PC-9 (cell line): ENCODE results near the gene DND1. TPM values are rescaled to one million over a fixed set of nuclear protein-coding genes. Genes with fewer than 3 reads are reported as not detected.

Experiments
- BruUV-seq: library from RNA; stranded (reverse); fragments of 400-500 nt; replicated peaks from 2 replicates; lab custom pipeline; 2021; lab: Mats Ljungman, UMichigan
- CTCF ChIA-PET: fragments of 300-600 bp; sonication (Branson Sonifier 250); formaldehyde crosslinking; loops from one replicate; lab custom pipeline; 2022; ENCODE audit warnings: antibody characterized with exemption; lab: Charles Lee
- POLR2A ChIA-PET: fragments of 300-600 bp; sonication (Branson Sonifier 250); formaldehyde crosslinking; loops from one replicate; lab custom pipeline; 2022; ENCODE audit warnings: antibody characterized with exemption; ENCODE audit not compliant: unreplicated experiment; lab: Charles Lee
- DNase-seq, 2 experiments: peaks; one replicate each; pipeline versions ENCODE4 v3.0.0 to v3.0.0-alpha.2; 2015 to 2022; ENCODE audit warnings: mixed read lengths in 1 of 2
- H2AFZ ChIP-seq: fragments of 200-600 bp; sonication (generic); 2 replicates; pipeline ENCODE4 v1.8.1; 2017; ENCODE audit warnings: antibody characterized with exemption
- H3F3A ChIP-seq: fragments of 200-600 bp; sonication (generic); 2 replicates; pipeline ENCODE4 v1.8.1; 2017; ENCODE audit warnings: antibody characterized with exemption, mild to moderate bottlenecking, low read depth; ENCODE audit not compliant: insufficient read depth
- H3K27ac ChIP-seq: fragments of 200-600 bp; sonication (generic); 2 replicates; pipeline ENCODE4 v1.6.1; 2016; ENCODE audit warnings: mixed run types
- H3K27me3 ChIP-seq: fragments of 200-600 bp; sonication (generic); 2 replicates; pipeline ENCODE4 v1.6.1; 2016; ENCODE audit warnings: low read depth, mixed run types; ENCODE audit not compliant: insufficient read depth
- H3K36me3 ChIP-seq: fragments of 200-600 bp; sonication (generic); 2 replicates; pipeline ENCODE4 v1.6.1; 2016; ENCODE audit warnings: low read depth, mixed run types
- H3K4me1 ChIP-seq: fragments of 200-600 bp; sonication (generic); replicated peaks from 2 replicates; pipeline ENCODE4 v1.6.1; 2016; ENCODE audit warnings: mixed run types; ENCODE audit not compliant: insufficient read depth
- H3K4me2 ChIP-seq: fragments of 200-600 bp; sonication (generic); 2 replicates; pipeline ENCODE4 v1.6.1; 2017; ENCODE audit warnings: mixed run types
- H3K4me3 ChIP-seq: fragments of 200-600 bp; sonication (generic); 2 replicates; pipeline ENCODE4 v1.6.1; 2016; ENCODE audit warnings: mixed run types
- H3K79me2 ChIP-seq: fragments of 200-600 bp; sonication (generic); 2 replicates; pipeline ENCODE4 v1.6.1; 2017; ENCODE audit warnings: low read depth, mixed run types
- H3K9me2 ChIP-seq: fragments of 200-600 bp; sonication (generic); 2 replicates; pipeline ENCODE4 v1.8.1; 2017; ENCODE audit warnings: mild to moderate bottlenecking; ENCODE audit not compliant: insufficient read depth
- H3K9me3 ChIP-seq: fragments of 200-600 bp; sonication (generic); 2 replicates; pipeline ENCODE4 v1.8.1; 2016; ENCODE audit warnings: low read depth; ENCODE audit not compliant: insufficient read depth
- H4K20me1 ChIP-seq: fragments of 200-600 bp; sonication (generic); 2 replicates; pipeline ENCODE4 v1.8.1; 2017; ENCODE audit not compliant: insufficient read depth
- EZH2 ChIP-seq: fragments of 200-600 bp; sonication (generic); IDR thresholded peaks from 2 replicates; pipeline ENCODE4 v1.8.0; 2017; ENCODE audit warnings: antibody characterized with exemption, low read depth
- intact Hi-C: fragments of 100-400 bp; cut with micrococcal nuclease; formaldehyde crosslinking; loops from one replicate; pipeline ENCODE4 v1.10.0; 2022; ENCODE audit not compliant: unreplicated experiment
- total RNA-seq: library from RNA; stranded (reverse); gene quantifications from 2 replicates; pipeline ENCODE4 v1.2.3, GENCODE V29; 2021
- TF ChIP-seq, protein P1 (sequence below): fragments of 200-600 bp; sonication (generic); conservative IDR thresholded peaks from 2 replicates; pipeline ENCODE4 v1.6.1; 2017; ENCODE audit warnings: mixed run types, antibody characterized with exemption, mild to moderate bottlenecking, moderate library complexity

The DND1 gene
- total RNA-seq, 1 experiment from 2014 or later = 1.2 TPM

DNA sequence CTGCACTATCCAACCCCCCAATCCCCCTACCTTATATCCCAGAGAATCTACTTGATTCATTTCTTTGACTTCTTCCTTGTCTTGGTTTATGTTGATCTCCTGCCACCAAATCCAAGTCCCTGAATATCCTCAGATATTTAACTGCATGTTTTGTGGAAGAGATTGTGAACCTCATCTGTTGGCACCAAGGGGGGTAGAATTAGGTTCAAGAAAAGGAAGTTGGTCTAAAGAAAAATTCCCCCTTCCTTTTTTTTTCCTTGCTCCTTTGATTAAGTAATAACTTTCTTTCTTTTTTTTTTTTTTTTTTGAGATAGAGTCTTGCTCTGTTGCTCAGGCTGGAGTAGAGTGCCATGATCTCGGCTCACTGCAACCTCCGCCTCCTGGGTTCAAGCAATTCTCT, 39.9 kb downstream of the DND1 start:
- intact Hi-C loops = loop anchor here (5.0 kb wide), 1 partner anchor 391 kb away; no protein-coding TSS in a partner anchor
- POLR2A ChIA-PET = no interaction called here
- CTCF ChIA-PET = interaction anchor here (1.0 kb wide), 1 partner anchor 86 kb away, joined by 7 read pairs; no protein-coding TSS in a partner anchor
- Histone ChIP-seq H3K79me2 (no peaks in the 10 kb centered on the region), H2AFZ (no peak overlapping the region), H3K27ac (no peak overlapping the region), H3K9me3 (peaks cover 6% of the 10 kb centered on the region; the same call in 1 of the 2 replicates), H3K4me2 (peak overlapping the region; percentile 60), H3K27me3 (no peaks in the 10 kb centered on the region), H3K36me3 (no peaks in the 10 kb centered on the region), H3F3A (peaks cover 20% of the 10 kb centered on the region), H4K20me1 (no peaks in the 10 kb centered on the region), H3K4me3 (no peak overlapping the region; the same call in 1 of the 2 replicates), H3K4me1 (peaks cover 10% of the 10 kb centered on the region), H3K9me2 (no peaks in the 10 kb centered on the region)
- BruUV-seq = no TSS peak
- TF ChIP-seq, protein P1, sequence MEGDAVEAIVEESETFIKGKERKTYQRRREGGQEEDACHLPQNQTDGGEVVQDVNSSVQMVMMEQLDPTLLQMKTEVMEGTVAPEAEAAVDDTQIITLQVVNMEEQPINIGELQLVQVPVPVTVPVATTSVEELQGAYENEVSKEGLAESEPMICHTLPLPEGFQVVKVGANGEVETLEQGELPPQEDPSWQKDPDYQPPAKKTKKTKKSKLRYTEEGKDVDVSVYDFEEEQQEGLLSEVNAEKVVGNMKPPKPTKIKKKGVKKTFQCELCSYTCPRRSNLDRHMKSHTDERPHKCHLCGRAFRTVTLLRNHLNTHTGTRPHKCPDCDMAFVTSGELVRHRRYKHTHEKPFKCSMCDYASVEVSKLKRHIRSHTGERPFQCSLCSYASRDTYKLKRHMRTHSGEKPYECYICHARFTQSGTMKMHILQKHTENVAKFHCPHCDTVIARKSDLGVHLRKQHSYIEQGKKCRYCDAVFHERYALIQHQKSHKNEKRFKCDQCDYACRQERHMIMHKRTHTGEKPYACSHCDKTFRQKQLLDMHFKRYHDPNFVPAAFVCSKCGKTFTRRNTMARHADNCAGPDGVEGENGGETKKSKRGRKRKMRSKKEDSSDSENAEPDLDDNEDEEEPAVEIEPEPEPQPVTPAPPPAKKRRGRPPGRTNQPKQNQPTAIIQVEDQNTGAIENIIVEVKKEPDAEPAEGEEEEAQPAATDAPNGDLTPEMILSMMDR = no peak
- TF ChIP-seq EZH2 = no peak
- DNase-seq = no peak

DNA sequence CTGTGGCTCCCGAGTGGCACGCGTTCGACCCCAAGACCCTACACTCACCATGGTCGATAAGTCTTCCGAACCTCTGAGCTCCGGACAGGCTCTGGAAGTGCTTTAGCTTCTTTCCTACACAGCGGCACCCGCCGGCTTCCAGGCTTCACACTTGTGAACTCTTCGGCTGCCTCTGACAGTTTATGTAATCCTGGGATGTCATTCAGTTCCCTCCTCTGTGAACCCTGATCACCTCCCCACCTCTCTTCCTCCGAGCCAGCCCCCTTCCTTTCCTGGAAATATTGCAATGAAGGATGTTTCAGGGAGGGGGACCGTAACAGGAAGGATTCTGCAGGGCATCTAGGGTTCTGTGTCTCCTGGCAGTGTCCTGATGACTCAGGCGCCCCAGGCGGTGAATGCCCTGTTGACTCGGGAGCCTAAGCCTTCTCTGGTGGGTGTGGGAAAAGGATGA, 40.3 kb downstream of the DND1 start, which contains the start of gene CD14:
Gene CD14 (minus strand): TSS at position 155 of the 451 bp plus-strand sequence. CDS start 104 bp downstream, at position 51.
- Histone ChIP-seq H3K27me3 (no peaks in the 10 kb centered on the region), H3K27ac (no peak within 1 kb of the TSS), H3K4me1 (peaks cover 6% of the 10 kb centered on the region; the same call in 1 of the 2 replicates), H4K20me1 (no peaks in the 10 kb centered on the region), H2AFZ (peak within 1 kb of the TSS; percentile 48; the same call in 1 of the 2 replicates), H3K36me3 (no peaks in the 10 kb centered on the region), H3F3A (peaks cover 20% of the 10 kb centered on the region), H3K9me3 (peaks cover 10% of the 10 kb centered on the region; the same call in 1 of the 2 replicates), H3K79me2 (no peaks in the 10 kb centered on the region), H3K4me2 (peak within 1 kb of the TSS; percentile 60), H3K9me2 (no peaks in the 10 kb centered on the region), H3K4me3 (peak within 1 kb of the TSS; percentile 31; the same call in 1 of the 2 replicates)
- CTCF ChIA-PET = interaction anchor here (1.0 kb wide), 1 partner anchor 86 kb away, joined by 7 read pairs; no protein-coding TSS in a partner anchor
- TF ChIP-seq, protein P1 = no peak
- no peak for TF ChIP-seq EZH2
- POLR2A ChIA-PET = no interaction called here
- peak; percentile 62 to 69 for DNase-seq
- intact Hi-C loops = loop anchor here (5.0 kb wide), 1 partner anchor 391 kb away; no protein-coding TSS in a partner anchor
- BruUV-seq = no TSS peak

DNA sequence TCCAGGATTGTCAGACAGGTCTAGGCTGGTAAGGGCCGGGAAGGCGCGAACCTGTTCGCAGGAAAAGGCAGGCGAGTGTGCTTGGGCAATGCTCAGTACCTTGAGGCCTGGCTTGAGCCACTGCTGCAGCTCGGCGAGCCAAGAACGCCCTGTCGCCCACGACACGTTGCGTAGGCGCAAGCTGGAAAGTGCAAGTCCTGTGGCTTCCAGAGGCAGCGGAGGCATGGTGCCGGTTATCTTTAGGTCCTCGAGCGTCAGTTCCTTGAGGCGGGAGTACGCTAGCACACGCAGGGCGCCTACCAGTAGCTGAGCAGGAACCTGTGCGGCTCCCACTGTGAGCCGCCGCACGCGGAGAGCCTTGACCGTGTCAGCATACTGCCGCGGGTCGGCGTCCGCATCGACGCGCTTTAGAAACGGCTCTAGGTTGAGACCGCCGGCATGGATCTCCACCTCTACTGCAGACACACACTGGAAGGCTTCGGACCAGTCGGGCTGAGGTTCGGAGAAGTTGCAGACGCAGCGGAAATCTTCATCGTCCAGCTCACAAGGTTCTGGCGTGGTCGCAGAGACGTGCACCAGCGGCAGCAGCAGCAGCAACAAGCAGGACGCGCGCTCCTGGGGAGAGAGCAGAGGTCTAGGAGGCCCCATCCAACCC, 40.9 kb downstream of the DND1 start:
- H3K27ac ChIP-seq = no peak overlapping the region
- peaks cover 13% of the 10 kb centered on the region; the same call in 1 of the 2 replicates for H3K9me3 ChIP-seq
- no peaks in the 10 kb centered on the region for H3K27me3 ChIP-seq
- DNase-seq = peak in 1 of 2 experiments; percentile 32
- no peaks in the 10 kb centered on the region for H4K20me1 ChIP-seq
- POLR2A ChIA-PET = interaction anchor here (0.6 kb wide), 2 partner anchors 68 to 340 kb away, joined by 3 read pairs; partner anchors contain the start of gene APBB3
- H3K79me2 ChIP-seq = no peaks in the 10 kb centered on the region
- H3K4me1 ChIP-seq = peaks cover 6% of the 10 kb centered on the region; the same call in 1 of the 2 replicates
- CTCF ChIA-PET = interaction anchor here (1.0 kb wide), 1 partner anchor 87 kb away, joined by 7 read pairs; no protein-coding TSS in a partner anchor
- H2AFZ ChIP-seq = peak overlapping the region; percentile 48; the same call in 1 of the 2 replicates
- peak overlapping the region; percentile 31; the same call in 1 of the 2 replicates for H3K4me3 ChIP-seq
- no TSS peak for BruUV-seq
- no peaks in the 10 kb centered on the region for H3K36me3 ChIP-seq
- peak overlapping the region; percentile 60 for H3K4me2 ChIP-seq
- intact Hi-C loops = loop anchor here (5.0 kb wide), 1 partner anchor 390 kb away; no protein-coding TSS in a partner anchor
- TF ChIP-seq, protein P1 = no peak
- TF ChIP-seq EZH2 = no peak
- H3F3A ChIP-seq = peaks cover 20% of the 10 kb centered on the region
- no peaks in the 10 kb centered on the region for H3K9me2 ChIP-seq
